Spleen (tissue), 11 donors: ENCODE data around the gene GABBR2. TPM values are rescaled to one million over a fixed set of nuclear protein-coding genes. Genes with fewer than 3 reads are reported as not detected.

Source experiments
- DNase-seq: peaks from one replicate; pipeline ENCODE4 v3.0.0-alpha.2; 2020
- H3K27ac ChIP-seq, 8 donors: fragments of 200-600 bp; sonication (generic) in 7 of 8; 1 replicate in 4 of 8; 2 replicates in 4 of 8; pipeline versions ENCODE4 v1.5.0 to v1.8.0; 2016 to 2021; ENCODE audit warnings: inconsistent platforms in 4 of 8, mild to moderate bottlenecking in 4 of 8, moderate library complexity in 1 of 8
- H3K27me3 ChIP-seq, 7 donors: fragments of 200-600 bp; sonication (generic) in 6 of 7; replicated peaks in 1 of 7; 1 replicate in 4 of 7; 2 replicates in 3 of 7; pipeline versions ENCODE4 v1.5.0 to v1.8.0; 2016 to 2021; ENCODE audit warnings: inconsistent platforms in 3 of 7, mild to moderate bottlenecking in 1 of 7
- H3K36me3 ChIP-seq, 6 donors: fragments of 200-600 bp; sonication (generic) in 5 of 6; 1 replicate in 4 of 6; 2 replicates in 2 of 6; pipeline versions ENCODE4 v1.5.0 to v1.8.0; 2016 to 2021; ENCODE audit warnings: inconsistent platforms in 2 of 6
- H3K4me1 ChIP-seq, 6 donors: fragments of 200-600 bp; sonication (generic) in 5 of 6; 1 replicate in 3 of 6; 2 replicates in 3 of 6; pipeline versions ENCODE4 v1.5.0 to v1.8.0; 2016 to 2021; ENCODE audit warnings: inconsistent platforms in 3 of 6
- H3K4me3 ChIP-seq, 8 donors: fragments of 200-600 bp; sonication (generic) in 7 of 8; 1 replicate in 4 of 8; 2 replicates in 4 of 8; pipeline versions ENCODE4 v1.5.0 to v1.8.0; 2016 to 2021; ENCODE audit warnings: inconsistent platforms in 4 of 8, mild to moderate bottlenecking in 4 of 8, moderate library complexity in 2 of 8
- H3K9me3 ChIP-seq, 8 donors: fragments of 200-600 bp; sonication (generic) in 7 of 8; 1 replicate in 4 of 8; 2 replicates in 4 of 8; pipeline versions ENCODE4 v1.5.0 to v1.8.0; 2016 to 2021; ENCODE audit warnings: inconsistent platforms in 4 of 8
- CTCF ChIP-seq, 11 experiments: fragments of 200-600 bp in 7 of 11; fragments of 450-650 bp in 4 of 11; sonication (generic) in 4 of 11; IDR thresholded peaks in 8 of 11; conservative IDR thresholded peaks in 3 of 11; 1 replicate in 7 of 11; 2 replicates in 4 of 11; pipeline versions ENCODE4 v1.4.0 to v1.8.0; 2016 to 2021; ENCODE audit warnings: antibody characterized with exemption in 11 of 11, inconsistent platforms in 4 of 11, mild to moderate bottlenecking in 1 of 11
- POLR2A ChIP-seq, 3 donors: fragments of 450-650 bp; IDR thresholded peaks; one replicate each; pipeline ENCODE4 v1.5.1; 2017; ENCODE audit warnings: antibody characterized with exemption in 3 of 3, mild to moderate bottlenecking in 1 of 3
- POLR2AphosphoS5 ChIP-seq, 3 donors: sonication (generic); formaldehyde crosslinking; IDR thresholded peaks; one replicate each; pipeline ENCODE4 v1.5.1; 2017; ENCODE audit warnings: antibody characterized with exemption in 3 of 3
- WGBS, 5 donors: extraction: QIAGEN DNeasy Blood & Tissue Kit in 3 of 5; methylation state at CpG; one replicate each; pipeline versions ENCODE4 v1.1.5 to v1.1.7; 2013 to 2018; 5-methylcytosine and 5-hydroxymethylcytosine counted together
- intact Hi-C: fragments of 100-400 bp; cut with DNase I; formaldehyde crosslinking; loops from one replicate; pipeline ENCODE4 v1.15.0; 2023; ENCODE audit warnings: low total_unique reads
- polyA plus RNA-seq, 3 donors: library from polyadenylated mRNA; stranded (reverse); fragments of 200-250 nt; gene quantifications; one replicate each; pipeline ENCODE4 v1.2.1, GENCODE V29; 2013
- total RNA-seq, 7 donors: library from RNA; depleted of rRNA in 3 of 7; stranded (reverse); fragments of >200 nt in 3 of 7; fragmentation: NEBNext Ultra II Directional in 4 of 7; extraction: Animal tissue kit (Norgen Biotek cat#: 25700) in 4 of 7; gene quantifications; one replicate each; pipeline versions ENCODE4 v1.1.0 to v1.2.1, GENCODE V29; 2016 to 2021
- donor health status: healthy with polysubstance abuse.
- donor health status: DM: no; HTN: no; CAD: no; lungs with moderate emphysema.
- donor health status: DM: no; HTN: no; CAD: no.
- donor health status: Bipolar disorder and iron deficiency.
- donor health status: healthy.
- donor health status: DM: no; HTN: no; CAD: no.
- donor health status: DM: yes; HTN: yes; CAD: no.

The GABBR2 gene
- total and polyA plus RNA-seq, 10 donors: 0.03 to 0.32 (median 0.07) TPM; not detected in 7

GRCh38 chr9:98673681-98674080 lies 35.1 kb downstream of the GABBR2 start:
- DNase-seq: no peak
- TF ChIP-seq CTCF (IDR thresholded peaks at IDR 0.05 in 8 of 11, conservative IDR thresholded peaks at IDR 0.05 in 3 of 11) (no peak), POLR2A (IDR thresholded peaks at IDR 0.05) (no peak), POLR2AphosphoS5 (IDR thresholded peaks at IDR 0.05) (no peak)
- Histone ChIP-seq H3K4me1 (no peaks in the 10 kb centered on the region), H3K27me3 (peaks cover 0 to 36% (median 0%) of the 10 kb centered on the region in 7 donors), H3K9me3 (peaks cover 0 to 14% (median 7%) of the 10 kb centered on the region in 8 donors), H3K4me3 (no peak overlapping the region), H3K27ac (no peak overlapping the region), H3K36me3 (no peaks in the 10 kb centered on the region)
- intact Hi-C loops: no loop called here
- WGBS, 5 donors: 47 to 68% (median 61%) methylated on average over 5 of the region's 5 CpGs

GRCh38 chr9:98667005-98667640 lies 41.6 kb downstream of the GABBR2 start:
- intact Hi-C loops: no loop called here
- no peaks in the 10 kb centered on the region for H3K36me3 ChIP-seq
- H3K27ac ChIP-seq: no peak overlapping the region
- H3K4me1 ChIP-seq: no peaks in the 10 kb centered on the region
- no peak for TF ChIP-seq CTCF (IDR thresholded peaks at IDR 0.05 in 8 of 11, conservative IDR thresholded peaks at IDR 0.05 in 3 of 11)
- no peak for TF ChIP-seq POLR2A (IDR thresholded peaks at IDR 0.05)
- no peak for TF ChIP-seq POLR2AphosphoS5 (IDR thresholded peaks at IDR 0.05)
- H3K4me3 ChIP-seq: no peak overlapping the region
- 75 to 86% (median 76%) methylated on average over 4 of the region's 4 CpGs for WGBS, 5 donors
- no peaks in the 10 kb centered on the region for H3K9me3 ChIP-seq
- DNase-seq: no peak
- peaks cover 0 to 15% (median 0%) of the 10 kb centered on the region in 7 donors for H3K27me3 ChIP-seq

- TF ChIP-seq POLR2A (IDR thresholded peaks at IDR 0.05): no peak
- no peak for TF ChIP-seq CTCF (IDR thresholded peaks at IDR 0.05 in 8 of 11, conservative IDR thresholded peaks at IDR 0.05 in 3 of 11)
- no peak for TF ChIP-seq POLR2AphosphoS5 (IDR thresholded peaks at IDR 0.05)
- WGBS, 5 donors: 76 to 85% (median 78%) methylated on average over 4 of the region's 4 CpGs
- Histone ChIP-seq H3K4me3 (no peak overlapping the region), H3K9me3 (no peaks in the 10 kb centered on the region), H3K4me1 (no peaks in the 10 kb centered on the region), H3K36me3 (no peaks in the 10 kb centered on the region), H3K27me3 (peaks cover 0 to 15% (median 0%) of the 10 kb centered on the region in 7 donors), H3K27ac (no peak overlapping the region)
- no peak for DNase-seq
- intact Hi-C loops: no loop called here
These were observed 43.2 kb downstream of the GABBR2 start for GRCh38 chr9:98665501-98665900.

GRCh38 chr9:98660541-98660940 lies 48.2 kb downstream of the GABBR2 start:
- Histone ChIP-seq H3K36me3 (no peaks in the 10 kb centered on the region), H3K27ac (no peak overlapping the region), H3K9me3 (no peaks in the 10 kb centered on the region), H3K27me3 (no peaks in the 10 kb centered on the region), H3K4me3 (no peak overlapping the region), H3K4me1 (no peaks in the 10 kb centered on the region)
- WGBS, 5 donors: 50 to 61% (median 56%) methylated on average over 4 of the region's 4 CpGs
- DNase-seq: no peak
- intact Hi-C loops: no loop called here
- TF ChIP-seq CTCF (IDR thresholded peaks at IDR 0.05 in 8 of 11, conservative IDR thresholded peaks at IDR 0.05 in 3 of 11): no peak
- TF ChIP-seq POLR2A (IDR thresholded peaks at IDR 0.05): no peak
- no peak for TF ChIP-seq POLR2AphosphoS5 (IDR thresholded peaks at IDR 0.05)
